Sigmoid colon (tissue), 4 donors: Measurements from ENCODE around the gene GSK3B.

Experiments used
- CTCF ChIP-seq, 4 experiments: fragments of 450-650 bp in 3 of 4; fragments of 200-600 bp in 1 of 4; IDR thresholded peaks; one replicate each; pipeline ENCODE4 v1.5.1; 2016 to 2019; ENCODE audit warnings: antibody characterized with exemption in 4 of 4, mild to moderate bottlenecking in 3 of 4, moderate library complexity in 2 of 4
- POLR2A ChIP-seq, 2 donors: fragments of 450-650 bp; IDR thresholded peaks; one replicate each; pipeline ENCODE4 v1.6.1; 2016; ENCODE audit warnings: antibody characterized with exemption in 2 of 2, mild to moderate bottlenecking in 2 of 2, moderate library complexity in 2 of 2
- POLR2AphosphoS5 ChIP-seq, 4 donors: sonication (generic); formaldehyde crosslinking; IDR thresholded peaks; one replicate each; pipeline ENCODE4 v1.6.1; 2017; ENCODE audit warnings: antibody characterized with exemption in 4 of 4

DNA sequence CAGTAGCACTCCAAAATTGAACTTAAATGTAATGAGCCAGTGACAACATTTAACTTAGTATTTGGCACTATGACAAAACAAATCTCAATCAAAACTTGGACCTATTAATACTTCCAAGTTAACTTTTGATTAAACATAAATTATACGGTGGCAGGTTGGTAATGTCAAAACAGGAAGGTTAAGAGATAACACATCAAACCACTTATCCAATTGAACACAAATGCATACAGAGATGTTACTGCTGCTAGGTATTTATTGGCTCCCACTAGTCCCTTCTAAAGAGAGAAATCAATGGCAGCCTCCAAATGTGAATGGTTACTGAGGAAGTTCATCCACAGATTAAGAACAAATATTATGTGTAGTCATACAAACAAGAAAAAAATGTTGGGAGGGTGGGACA is 1.8 kb downstream of the GSK3B start:
- TF ChIP-seq CTCF (IDR thresholded peaks at IDR 0.05), result no peak
- TF ChIP-seq POLR2A (IDR thresholded peaks at IDR 0.05), result no peak
- no peak for TF ChIP-seq POLR2AphosphoS5 (IDR thresholded peaks at IDR 0.05)
